Measurements from ENCODE around the gene CYP27B1.

Gene CYP27B1, protein sequence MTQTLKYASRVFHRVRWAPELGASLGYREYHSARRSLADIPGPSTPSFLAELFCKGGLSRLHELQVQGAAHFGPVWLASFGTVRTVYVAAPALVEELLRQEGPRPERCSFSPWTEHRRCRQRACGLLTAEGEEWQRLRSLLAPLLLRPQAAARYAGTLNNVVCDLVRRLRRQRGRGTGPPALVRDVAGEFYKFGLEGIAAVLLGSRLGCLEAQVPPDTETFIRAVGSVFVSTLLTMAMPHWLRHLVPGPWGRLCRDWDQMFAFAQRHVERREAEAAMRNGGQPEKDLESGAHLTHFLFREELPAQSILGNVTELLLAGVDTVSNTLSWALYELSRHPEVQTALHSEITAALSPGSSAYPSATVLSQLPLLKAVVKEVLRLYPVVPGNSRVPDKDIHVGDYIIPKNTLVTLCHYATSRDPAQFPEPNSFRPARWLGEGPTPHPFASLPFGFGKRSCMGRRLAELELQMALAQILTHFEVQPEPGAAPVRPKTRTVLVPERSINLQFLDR

DNA sequence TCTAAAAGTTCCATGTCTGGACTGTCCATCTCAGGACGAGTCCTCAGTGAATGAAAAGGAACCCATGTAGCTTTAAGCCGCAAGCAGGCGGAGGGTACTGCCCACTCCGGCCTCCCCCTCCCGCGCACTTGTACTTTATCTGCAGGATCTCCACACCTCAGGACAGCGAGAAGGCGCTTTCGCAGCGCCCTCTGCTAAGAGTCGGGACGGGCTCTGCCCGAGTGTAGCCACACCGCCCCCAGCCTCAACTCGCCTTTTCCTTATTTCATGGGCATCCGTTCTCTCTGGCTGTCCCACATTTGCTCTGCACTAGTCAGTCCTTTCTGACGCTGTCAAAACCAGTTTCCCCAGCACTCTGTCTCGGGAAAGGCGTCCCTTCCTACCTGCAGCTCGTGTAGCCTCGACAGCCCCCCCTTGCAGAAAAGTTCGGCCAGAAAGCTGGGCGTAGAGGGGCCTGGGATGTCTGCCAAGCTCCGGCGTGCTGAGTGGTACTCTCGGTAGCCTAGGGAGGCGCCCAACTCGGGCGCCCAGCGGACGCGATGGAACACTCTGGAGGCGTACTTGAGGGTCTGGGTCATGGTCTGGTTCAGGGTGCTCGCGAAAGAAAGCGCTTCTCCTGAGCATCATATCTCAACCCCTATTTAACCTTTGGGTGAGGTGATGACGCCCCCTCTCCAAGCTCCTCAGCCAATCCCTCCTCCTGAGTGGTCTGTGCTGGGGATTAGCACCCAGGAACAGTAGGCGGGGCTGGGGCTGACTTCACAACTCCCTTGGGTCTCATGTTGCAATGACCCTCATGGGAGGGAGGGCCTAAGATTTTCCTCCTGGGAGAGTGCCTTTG, at the start of gene CYP27B1:
TSS of gene CYP27B1 (minus strand) at position 615 of the 841 bp plus-strand sequence. CDS start at position 578, 37 bp downstream.
- no peak for DNase-seq

DNA sequence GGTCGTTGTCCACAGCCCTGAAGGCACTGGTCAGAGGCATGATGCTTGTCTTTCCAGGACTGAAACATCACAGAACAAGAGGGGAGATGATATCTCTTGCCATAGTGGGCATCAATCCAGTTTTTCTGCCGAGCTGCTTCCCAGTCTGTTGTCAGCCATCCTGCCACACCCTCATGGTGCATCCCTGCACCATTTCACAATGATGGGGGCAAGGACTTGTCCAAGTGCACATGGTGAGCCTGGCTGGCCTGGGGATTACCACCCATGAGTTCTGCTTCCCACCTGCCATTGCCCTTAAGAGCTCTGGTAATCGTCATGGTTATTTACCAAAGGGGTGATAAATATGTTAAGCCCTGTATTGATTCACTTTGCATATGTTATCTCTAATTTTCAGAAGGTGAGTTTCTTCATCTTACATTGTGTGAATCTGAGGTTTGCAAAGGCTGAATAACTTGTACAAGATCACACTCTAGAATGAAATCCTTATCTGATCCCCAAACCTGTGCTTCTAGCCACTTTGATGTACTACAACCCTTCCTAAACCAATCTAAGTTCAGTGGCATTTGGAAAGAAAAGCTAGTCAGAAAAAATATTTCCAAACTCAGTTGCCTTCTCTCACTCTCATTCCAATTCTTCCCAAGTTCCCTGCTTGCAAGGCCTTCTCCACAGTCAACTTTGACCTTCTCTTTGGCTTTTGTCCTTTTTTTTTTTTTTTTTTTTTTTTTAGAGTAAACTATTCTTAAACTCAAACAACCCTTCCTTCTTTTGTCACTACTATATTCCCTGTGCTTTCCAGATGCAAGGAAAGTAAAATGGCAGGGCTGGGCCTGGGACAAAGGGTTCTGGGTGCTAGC, 49.4 kb upstream of the CYP27B1 start:
- DNase-seq, result no peak

DNA sequence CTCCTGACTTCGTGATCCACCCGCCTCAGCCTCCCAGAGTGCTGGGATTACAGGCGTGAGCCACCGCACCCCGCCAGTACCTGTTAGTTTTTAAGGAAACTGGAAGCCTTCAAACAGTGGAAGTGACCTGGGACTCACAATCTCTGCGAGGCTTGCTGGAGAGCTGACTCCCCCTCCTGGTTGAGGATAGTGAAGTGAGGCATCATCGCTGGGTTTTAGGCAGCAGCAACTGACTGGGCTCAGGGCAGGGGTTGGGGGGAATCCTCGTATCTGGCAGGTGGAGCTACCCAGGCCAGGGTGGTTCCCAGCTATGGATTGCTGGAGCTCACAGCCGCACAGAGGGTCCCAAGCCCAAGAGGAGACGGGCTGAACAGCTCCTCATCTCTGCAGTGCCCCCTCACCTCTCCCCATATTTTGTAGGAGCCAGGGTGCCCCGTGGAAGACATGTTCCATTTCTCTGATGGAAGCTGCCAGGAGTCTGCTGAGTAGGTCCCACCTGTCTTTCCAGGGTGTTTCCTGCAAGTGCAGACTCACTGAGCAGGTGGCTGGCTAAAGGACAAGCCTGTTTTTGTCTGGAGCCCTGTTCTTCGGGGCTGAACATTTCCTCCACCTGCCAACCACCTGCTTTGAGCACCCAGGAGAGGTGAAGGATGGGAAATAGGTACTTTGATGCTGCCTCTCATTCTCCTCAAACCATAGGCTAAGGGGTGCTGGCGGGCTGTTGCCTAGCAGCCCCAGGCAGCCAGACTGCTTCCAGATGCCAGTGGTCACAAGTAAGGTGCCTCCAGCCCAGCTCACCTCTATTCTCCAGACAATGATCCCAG, 48.5 kb upstream of the CYP27B1 start:
- no peak for DNase-seq

DNA sequence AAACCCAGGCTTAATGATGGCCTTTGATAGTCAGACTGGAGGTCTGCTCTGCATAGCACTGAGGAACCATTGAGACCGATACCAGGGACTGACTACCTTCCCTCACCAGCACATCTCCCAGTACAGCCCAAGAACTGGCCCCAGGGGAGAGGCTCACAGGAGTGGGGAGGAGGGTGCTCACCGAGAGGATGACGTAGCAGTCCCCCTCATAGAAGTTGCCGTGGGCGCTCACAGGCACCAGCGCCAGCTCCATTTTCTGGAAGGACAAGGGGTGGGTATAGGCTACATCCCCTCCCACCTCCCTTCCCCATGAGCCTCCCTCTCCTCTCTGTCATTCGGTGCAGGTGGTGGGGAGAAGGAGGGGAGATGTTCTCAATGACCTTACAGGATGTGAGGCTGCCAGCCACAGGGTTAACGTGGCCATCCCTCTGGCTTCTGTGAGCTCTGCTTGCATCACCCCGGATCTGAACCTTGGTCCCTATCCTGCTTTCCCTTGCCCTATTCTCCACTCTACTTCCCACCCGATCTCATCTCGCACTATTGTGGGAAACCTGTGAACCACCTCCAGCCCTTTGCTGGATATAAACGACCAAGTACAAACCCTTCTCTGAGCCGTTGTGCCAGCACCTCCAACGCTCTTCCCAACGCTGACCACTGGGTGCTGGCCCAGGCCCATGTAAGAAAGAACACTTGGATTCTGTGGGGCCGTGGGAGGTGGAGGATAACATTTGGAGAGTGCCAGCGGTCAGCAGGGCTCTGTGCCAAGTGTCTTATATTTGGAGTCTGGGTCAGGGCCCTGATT, 47.3 kb upstream of the CYP27B1 start:
- no peak for DNase-seq

DNA sequence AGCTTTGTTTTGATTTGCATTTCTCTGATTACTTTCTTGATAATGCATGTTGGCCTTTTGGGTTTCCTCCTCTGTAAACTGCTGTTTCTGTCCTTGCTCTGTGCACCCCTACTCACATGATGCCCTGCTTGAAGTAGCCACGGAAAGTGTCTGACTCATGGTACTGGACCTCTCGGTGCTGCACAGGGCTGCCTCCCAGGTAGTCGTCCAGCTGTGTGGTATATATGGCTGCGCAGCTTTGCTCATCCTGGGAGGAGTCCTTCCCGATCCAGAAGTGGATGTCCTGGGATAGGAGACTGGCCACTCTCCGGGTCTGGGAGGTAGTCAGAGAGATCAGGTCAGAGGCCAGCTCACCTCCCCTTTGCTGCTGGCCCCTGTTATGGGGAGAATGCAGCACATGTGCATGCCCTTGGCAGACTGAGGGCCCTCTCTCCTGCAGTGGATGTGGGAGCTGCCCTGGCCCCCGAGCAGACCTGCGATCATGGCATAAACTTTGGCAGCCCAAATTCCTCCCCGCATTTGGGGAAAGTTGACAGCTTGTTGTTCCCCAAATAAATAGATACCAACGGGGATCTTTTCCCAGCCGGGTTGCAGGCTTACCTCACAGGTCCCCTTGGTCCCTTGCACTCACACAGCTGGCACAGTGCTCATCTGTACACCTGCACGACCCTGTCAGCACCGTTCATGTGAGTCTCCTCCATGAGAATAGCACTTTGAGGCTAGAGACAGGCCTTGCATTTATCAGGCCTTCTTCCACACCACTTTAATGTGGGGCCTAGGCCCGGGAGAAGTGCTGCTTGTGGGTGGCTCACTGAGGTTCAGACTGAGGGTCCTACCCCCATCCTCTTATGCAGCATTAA, 46.5 kb upstream of the CYP27B1 start:
- DNase-seq, result no peak

DNA sequence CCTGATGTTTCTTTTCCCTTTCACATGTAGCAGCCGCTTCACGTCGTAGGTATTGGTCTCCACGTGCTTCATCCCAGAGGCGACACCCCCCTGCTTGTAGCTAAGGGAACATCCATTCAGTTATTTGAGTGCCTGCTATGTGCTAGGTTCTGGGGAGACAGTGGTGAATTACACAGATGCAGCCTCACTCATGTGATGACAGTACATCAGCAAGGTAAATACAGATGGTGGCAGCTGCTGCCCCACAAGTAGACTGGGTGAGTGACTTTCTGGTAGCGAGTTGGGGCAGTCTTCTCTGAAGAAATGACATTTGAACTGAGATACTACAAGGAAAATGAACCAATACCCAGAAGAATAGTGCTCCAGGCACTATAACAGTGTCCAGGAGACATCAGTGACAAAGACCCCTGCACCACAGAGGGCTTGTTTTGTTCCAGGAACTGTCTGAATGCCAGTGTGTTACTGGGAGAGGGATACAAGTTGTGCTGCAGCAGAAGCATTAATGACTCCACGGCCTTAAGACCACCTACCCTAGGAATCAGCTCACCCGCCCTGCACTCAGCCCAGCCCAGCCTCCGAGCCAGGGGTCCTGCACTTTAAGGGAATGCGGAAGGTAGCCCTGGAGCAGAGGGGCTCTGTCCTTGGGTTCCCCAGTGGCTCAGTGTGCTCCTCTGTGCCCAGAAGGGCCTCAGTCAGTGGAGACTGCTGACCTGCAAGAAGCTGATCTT, 44.3 kb upstream of the CYP27B1 start:
- no peak for DNase-seq

DNA sequence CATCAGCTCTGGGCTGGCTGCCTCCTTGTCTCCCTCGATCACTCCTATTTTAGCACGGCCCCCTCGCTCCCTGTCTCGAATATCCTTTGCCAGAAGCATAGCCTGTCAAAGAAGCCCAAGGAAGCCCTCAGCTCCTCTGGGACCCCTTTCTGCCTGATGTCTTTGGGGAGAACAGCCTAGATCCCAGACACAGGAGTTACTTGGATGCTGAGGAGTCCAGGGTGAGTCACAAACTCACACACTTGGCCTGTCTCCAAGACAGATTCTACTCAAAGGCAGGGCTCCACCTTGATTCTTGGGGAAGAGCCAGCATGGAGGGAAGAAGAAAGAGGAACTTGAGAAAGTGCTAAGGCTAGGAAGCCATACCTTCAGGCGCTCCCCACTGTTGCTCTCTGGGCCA, 43.6 kb upstream of the CYP27B1 start:
- DNase-seq, result no peak

DNA sequence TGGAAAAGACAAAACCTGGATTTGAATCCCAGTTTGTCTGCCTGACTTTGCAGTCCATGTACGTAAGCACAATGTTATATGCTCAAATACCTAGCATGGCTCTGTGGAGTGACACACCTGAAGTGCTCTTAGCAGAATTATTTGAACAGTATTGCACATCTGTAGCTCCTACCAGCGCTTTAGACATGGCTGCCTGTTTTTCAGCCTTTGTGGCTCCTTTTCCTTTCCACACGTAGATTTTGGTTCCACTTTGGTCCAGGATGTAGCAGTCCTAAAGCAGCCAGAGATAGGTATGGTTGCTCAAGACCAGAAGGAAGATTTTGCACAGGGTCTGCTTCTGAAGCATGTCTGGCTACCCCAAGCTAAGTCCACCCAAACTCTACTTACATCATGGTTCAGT, 42.5 kb upstream of the CYP27B1 start:
- no peak for DNase-seq

DNA sequence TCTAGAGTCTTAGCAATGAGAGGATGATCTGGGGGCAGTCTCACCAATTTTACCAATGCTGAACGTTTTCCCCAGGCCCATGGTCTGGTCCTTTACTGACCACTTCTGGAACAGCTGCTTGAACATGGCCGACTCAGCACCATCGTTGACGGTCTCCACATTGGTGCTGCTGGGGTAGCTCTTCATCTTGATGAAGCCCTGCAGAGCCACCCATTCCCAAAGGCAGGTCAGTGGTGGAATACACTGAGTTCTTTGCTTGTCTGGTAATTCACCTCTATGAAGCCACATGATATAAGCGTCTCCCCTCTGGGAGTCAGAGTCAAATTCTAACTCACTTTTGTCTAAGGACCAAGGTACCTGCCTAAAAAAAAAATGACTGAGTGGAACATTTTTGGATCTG, 41.5 kb upstream of the CYP27B1 start:
- DNase-seq, result no peak

DNA sequence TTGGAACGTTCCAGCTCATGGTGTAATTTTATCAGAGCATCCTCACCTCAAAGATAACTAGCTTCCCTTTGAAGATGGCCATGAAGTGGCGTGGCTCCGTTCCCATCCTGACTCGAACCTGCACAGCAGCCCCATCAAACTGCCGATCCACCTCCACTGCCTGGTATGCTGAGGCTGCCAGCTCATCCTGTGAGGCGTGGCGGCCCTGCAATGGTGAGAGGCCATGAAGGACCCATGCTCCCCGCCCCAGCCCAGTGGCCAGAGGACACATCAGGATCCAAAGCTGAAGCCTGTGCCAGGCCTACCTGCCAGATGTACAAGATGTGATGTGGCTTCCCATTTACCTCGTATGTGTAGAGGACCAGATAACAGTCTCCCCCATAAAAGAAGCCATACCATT, 40.4 kb upstream of the CYP27B1 start:
- DNase-seq, result no peak

DNA sequence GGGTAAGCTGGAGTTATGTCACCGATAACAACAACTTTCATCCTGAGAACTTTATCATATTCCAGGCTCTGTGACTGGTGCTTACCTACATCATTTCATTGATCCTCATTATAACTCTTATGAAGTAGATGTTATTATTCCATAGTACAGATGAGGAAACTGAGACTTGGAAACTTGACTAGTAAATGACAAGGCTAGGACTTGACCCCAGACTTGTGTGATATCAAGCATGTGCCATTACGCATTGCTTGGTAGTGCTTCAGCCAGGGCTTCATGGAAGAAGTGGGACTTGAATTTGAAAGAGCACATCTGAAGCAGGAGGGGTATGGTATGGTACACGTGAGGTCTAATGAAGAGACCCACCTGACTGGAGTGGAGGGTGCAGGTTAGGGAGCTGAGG, 39.8 kb upstream of the CYP27B1 start:
- DNase-seq, result no peak

DNA sequence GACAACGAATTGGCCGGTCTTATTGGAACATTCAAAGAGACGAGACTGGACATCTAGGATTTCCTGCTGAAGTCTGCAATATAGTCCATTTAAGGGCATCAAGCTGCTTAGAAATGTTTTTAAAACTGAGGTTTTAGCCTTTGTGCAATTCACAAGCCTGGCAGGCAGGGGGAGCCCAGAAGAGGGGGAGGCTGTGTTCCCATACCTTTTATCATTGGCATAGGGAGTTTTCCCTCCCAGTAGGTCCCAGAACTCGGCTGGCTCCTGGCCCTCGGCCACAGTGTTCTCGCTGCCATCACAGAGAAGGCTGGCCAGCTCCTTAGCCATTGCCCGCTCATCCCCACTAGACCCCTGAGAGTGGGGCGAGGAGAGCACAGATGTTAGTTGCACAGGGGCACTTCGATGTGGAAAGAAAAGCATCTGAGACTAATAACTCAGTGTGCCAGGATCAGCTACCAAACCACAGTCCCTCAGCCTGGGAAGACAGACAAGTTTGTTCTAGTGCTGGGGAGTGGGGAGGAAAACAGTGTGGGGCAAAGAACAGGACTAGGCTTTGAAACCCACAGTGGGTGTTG, 36.5 kb upstream of the CYP27B1 start:
- DNase-seq, result no peak

DNA sequence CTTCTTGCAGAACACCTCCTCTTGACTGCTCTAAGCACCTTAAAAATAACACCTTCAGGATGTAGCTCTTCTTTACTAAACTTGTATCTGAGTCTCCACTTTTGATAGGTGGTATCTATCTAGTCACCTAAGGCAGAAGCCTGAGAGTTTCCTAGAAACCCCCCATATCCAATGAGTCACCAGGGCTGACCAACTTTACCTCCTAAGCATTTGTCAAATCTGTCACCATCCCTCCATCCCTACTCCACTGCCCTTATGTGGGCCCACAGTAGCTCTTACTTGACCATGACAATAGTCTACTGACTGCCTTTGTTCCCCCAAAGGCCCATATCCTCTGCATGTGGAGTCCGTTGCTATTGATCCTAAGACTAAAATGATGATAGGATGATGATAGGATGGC, 35.7 kb upstream of the CYP27B1 start:
- DNase-seq, result no peak

DNA sequence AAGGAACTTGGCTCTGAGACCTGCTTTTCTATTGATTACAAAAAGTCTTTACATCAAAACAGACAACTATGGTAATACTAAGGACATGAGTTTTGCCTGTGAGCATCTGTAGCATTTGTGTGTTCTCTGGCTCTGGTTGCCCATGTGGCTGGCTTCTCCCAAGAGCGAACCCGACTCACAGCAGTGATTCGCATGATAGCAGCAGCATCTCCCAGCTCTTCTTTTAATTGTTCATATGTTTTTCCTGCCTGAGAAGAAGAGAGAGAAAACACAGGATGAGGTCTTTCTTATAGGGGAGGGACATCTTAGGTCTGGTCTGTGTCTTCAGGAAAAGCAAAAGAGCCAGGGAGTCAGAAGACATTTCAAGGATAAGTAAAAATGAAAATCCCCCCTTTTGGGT, 34.1 kb upstream of the CYP27B1 start:
- DNase-seq, result no peak

DNA sequence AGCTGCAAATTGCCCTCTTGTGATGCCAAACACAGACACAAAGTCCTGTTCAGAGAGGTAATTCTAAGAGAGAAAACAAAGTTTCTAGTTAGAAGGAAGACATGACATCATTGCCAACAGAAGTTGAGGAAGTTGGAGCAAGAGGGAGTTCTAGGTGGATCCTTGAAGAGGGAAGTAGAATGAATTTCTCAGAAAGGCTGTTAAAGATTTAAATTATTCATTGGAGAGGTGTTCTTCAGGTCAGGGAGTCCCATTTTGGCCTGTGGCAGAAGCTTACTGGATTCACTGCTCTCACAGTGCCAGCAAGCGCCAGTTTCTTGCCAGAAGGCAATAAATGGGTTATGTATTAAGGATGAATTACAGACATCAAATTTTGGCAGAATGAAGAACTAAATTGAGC, 31.1 kb upstream of the CYP27B1 start:
- DNase-seq, result no peak

DNA sequence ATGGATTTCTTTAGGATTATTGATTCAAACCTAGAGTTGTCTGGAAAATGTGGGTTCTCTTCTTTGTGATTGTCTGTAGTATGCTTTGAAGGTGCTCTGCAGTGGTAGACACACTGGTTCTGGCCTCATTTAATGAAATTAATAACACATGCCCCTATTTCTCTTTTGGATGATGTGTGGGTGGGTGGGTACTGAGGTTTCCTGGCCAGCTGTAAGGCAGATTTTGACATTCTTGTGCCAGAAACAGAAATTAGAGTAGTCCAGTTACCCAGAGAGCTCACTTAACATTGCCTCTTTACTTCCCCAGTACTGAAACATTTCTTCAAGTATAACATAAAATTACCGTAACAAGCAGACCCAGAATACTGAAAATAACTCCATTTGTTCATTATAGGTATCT, 30.1 kb upstream of the CYP27B1 start:
- DNase-seq, result no peak

DNA sequence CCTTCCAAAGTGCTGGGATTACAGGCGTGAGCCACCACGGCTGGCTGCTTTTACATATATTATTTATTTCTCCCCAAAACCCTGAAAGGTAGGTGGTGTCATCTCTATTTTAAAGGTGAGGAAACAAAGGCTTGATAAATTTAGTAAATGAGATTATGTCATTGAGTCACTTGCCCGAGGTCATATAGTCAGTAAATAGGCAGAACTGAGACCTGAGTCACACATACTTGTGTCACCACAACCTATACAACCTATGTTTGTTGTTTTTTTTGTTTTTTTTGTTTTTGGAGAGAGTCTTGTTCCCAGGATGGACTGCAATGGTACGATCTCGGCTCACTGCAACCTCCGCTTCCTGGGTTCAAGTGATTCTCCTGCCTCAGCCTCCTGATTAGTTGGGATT, 28.5 kb upstream of the CYP27B1 start:
- no peak for DNase-seq

DNA sequence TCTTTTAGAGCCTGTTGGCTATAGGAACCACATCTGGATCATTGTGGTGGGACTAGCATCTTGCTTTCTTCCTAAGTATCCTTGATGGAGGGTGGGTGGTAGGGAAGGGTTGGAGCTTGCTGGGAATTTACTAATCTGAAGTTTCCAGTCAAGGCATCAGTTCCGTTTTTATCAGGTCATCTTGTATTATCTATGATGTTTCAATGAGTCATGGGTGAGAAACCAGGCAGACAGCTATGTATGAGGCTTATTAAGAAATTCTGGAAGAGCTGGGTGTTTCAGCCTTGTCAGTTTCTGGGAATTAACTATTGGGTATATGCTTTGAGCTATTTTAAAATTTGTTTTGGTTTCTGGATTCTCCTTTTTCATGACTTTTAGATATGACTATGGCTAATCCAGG, 27.0 kb upstream of the CYP27B1 start:
- DNase-seq, result no peak

DNA sequence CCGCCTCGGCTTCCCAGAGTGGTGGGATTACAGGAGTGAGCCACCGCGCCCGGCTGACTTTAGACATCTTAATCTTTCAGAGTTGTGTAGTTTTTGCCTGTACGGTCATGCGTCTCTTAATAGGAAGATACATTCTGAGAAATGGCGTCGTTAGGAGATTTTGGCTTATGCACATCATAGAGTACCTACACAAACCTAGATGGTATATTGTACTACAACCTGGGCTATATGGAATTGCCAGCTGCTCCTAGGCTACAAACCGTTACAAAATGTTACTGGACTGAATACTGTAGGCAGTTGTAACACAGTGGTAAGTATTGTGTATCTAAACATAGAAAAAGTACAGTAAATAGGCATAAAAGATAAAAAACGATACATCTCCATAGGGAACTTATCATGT, 17.0 kb upstream of the CYP27B1 start:
- no peak for DNase-seq

Data from CD4-positive, alpha-beta T cell treated with Interleukin-15 for 1 hour (primary cell).